WTC11 (cell line): ENCODE results near the gene VASN. TPM values are rescaled to one million over a fixed set of nuclear protein-coding genes. Genes with fewer than 3 reads are reported as not detected.

Source experiments
- ATAC-seq: fragments of 200-7000 bp; cut with Tn5 transposase; 2 replicates; pipeline ENCODE4 v1.10.0; 2021; ENCODE audit warnings: mild to moderate bottlenecking, moderate library complexity
- CTCF ChIA-PET: fragments of 300-600 bp; sonication (Branson Sonifier 250); formaldehyde crosslinking; loops from one replicate; lab custom pipeline; 2021; ENCODE audit warnings: antibody characterized with exemption; lab: Charles Lee
- POLR2A ChIA-PET: fragments of 350-600 bp; sonication (Branson Sonifier 250); formaldehyde crosslinking; loops from one replicate; lab custom pipeline; 2021; ENCODE audit warnings: antibody characterized with exemption; lab: Charles Lee
- DNase-seq: peaks from one replicate; pipeline ENCODE4 v3.0.0; 2021; ENCODE audit warnings: low spot score
- H3K27ac Mint-ChIP-seq: 2 replicates; pipeline ENCODE4 v1.8.0; 2021; ENCODE audit warnings: mixed read lengths
- H3K27me3 Mint-ChIP-seq: 2 replicates; pipeline ENCODE4 v1.8.0; 2021; ENCODE audit warnings: low read depth, mild to moderate bottlenecking, moderate library complexity, mixed read lengths
- H3K36me3 Mint-ChIP-seq: 2 replicates; pipeline ENCODE4 v1.8.0; 2021; ENCODE audit warnings: mixed read lengths
- H3K4me1 Mint-ChIP-seq: 2 replicates; pipeline ENCODE4 v1.8.0; 2022; ENCODE audit warnings: mixed read lengths
- H3K4me3 Mint-ChIP-seq: 2 replicates; pipeline ENCODE4 v1.8.0; 2021; ENCODE audit warnings: mild to moderate bottlenecking, moderate library complexity, mixed read lengths
- H3K9me3 Mint-ChIP-seq: 2 replicates; pipeline ENCODE4 v1.8.0; 2021; ENCODE audit warnings: mixed read lengths
- ELF4 ChIP-seq: sonication (generic); formaldehyde crosslinking; IDR thresholded peaks from 2 replicates; pipeline ENCODE4 v1.8.1; 2022; ENCODE audit warnings: low read depth, mild to moderate bottlenecking, moderate library complexity, missing genetic modification reagents
- ETV6 ChIP-seq: sonication (generic); formaldehyde crosslinking; IDR thresholded peaks from 2 replicates; pipeline ENCODE4 v1.8.1; 2022; ENCODE audit warnings: mild to moderate bottlenecking, missing genetic modification reagents
- GABPB1 ChIP-seq: sonication (generic); formaldehyde crosslinking; IDR thresholded peaks from 2 replicates; pipeline ENCODE4 v1.8.1; 2023; ENCODE audit warnings: mild to moderate bottlenecking, missing genetic modification reagents
- MYBL2 ChIP-seq: sonication (generic); formaldehyde crosslinking; IDR thresholded peaks from 2 replicates; pipeline ENCODE4 v1.8.1; 2023; ENCODE audit warnings: mild to moderate bottlenecking, moderate library complexity, missing genetic modification reagents
- SMAD4 ChIP-seq: sonication (generic); formaldehyde crosslinking; IDR thresholded peaks from 2 replicates; pipeline ENCODE4 v1.8.0; 2022; ENCODE audit warnings: mild to moderate bottlenecking, missing genetic modification reagents
- ZBTB21 ChIP-seq: sonication (generic); formaldehyde crosslinking; IDR thresholded peaks from 2 replicates; pipeline ENCODE4 v1.8.1; 2023; ENCODE audit warnings: mild to moderate bottlenecking, missing genetic modification reagents, borderline replicate concordance
- ZNF138 ChIP-seq: sonication (generic); formaldehyde crosslinking; conservative IDR thresholded peaks from 2 replicates; pipeline ENCODE4 v1.8.1; 2022; ENCODE audit warnings: mild to moderate bottlenecking, moderate library complexity, missing genetic modification reagents
- ZNF423 ChIP-seq: fragments of 250-450 bp; sonication (Bioruptor Pico); IDR thresholded peaks from 2 replicates; pipeline ENCODE4 v2.1.2; 2022; ENCODE audit warnings: mild to moderate bottlenecking, moderate library complexity
- total RNA-seq: library from RNA; stranded (reverse); gene quantifications from 3 replicates; pipeline ENCODE4 v1.2.3, GENCODE V29; 2021
- TF ChIP-seq, protein P1 (sequence below): fragments of 250-450 bp; sonication (Bioruptor Pico); IDR thresholded peaks from 2 replicates; pipeline ENCODE4 v1.9.0; 2021; ENCODE audit warnings: moderate library complexity, mild to moderate bottlenecking, inconsistent platforms, borderline replicate concordance
- TF ChIP-seq, protein P2 (sequence below): sonication (generic); formaldehyde crosslinking; IDR thresholded peaks from 2 replicates; pipeline ENCODE4 v1.8.0; 2022; ENCODE audit warnings: mild to moderate bottlenecking, missing genetic modification reagents
- TF ChIP-seq, protein P3 (sequence below): sonication (generic); formaldehyde crosslinking; IDR thresholded peaks from 2 replicates; pipeline ENCODE4 v1.8.1; 2023; ENCODE audit warnings: mild to moderate bottlenecking, missing genetic modification reagents
- TF ChIP-seq, protein P4 (sequence below): sonication (generic); formaldehyde crosslinking; conservative IDR thresholded peaks from 2 replicates; pipeline ENCODE4 v1.8.1; 2022; ENCODE audit warnings: mild to moderate bottlenecking, missing genetic modification reagents
- TF ChIP-seq, protein P5 (sequence below): fragments of 200-600 bp; IDR thresholded peaks from 2 replicates; pipeline ENCODE4 v1.8.0; 2022; ENCODE audit warnings: antibody characterized with exemption

The VASN gene
- total RNA-seq, 1 experiment from 2014 or later: 8.0 TPM

DNA sequence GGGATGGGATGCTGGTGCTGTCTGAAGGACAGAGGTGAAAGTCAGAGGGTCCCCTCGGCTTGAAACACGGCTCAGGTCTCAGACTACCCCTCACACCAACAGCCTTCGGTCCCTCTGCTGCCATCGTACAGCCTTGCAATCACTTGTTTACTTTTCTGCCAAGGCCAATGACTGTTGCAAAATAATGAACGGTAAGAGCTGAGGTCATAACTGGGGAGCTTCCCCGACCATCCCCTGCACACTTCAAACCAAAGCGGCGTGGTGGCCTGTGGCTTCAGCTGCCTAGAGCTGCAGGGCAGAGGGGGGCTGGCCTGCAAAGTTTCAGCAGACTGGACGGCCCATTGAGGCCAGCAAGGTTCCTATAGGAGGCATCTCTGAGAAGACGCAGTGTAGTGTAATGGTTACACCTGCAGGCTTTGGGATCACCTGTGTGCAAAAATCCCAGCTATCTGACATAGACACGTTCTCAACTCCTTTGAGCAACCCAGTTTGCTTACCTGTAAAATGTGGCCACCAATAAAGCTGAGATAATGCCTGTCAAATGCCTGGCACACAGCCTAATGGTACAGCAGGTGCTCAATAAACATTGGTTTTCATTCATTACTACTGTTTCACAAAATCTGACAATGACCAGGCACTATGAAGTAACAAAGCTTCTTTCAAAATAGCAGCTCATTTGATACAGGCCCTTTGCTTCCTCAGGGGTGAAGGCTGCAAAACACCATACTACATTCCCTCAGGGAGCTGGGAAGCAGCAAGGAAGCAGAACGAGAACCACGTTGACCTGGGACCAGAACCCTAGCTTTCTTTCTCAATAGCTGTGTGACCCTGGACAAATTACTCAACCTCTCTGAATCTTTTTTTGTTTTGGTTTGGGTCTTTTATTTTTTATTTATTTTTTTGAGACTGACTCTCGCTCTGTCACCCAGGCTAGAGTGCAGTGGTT, 25.5 kb upstream of the VASN start:
- CTCF ChIA-PET: interaction anchor here (0.9 to 2.3 kb wide), 7 partner anchors 13 to 92 kb away, joined by 3 to 7 read pairs (median 5); no protein-coding TSS in a partner anchor
- DNase-seq (no peak), ATAC-seq (no peak)
- no peaks in the 10 kb centered on the region for H3K4me1 Mint-ChIP-seq
- H3K4me3 Mint-ChIP-seq: no peak overlapping the region
- H3K27me3 Mint-ChIP-seq: no peaks in the 10 kb centered on the region; the same call in 1 of the 2 replicates
- POLR2A ChIA-PET: interaction anchor here (0.8 to 1.0 kb wide), 2 partner anchors 15 to 30 kb away, joined by 3 to 4 read pairs; partner anchors contain the start of gene GLIS2
- no peak overlapping the region for H3K27ac Mint-ChIP-seq
- H3K9me3 Mint-ChIP-seq: peaks cover 9% of the 10 kb centered on the region
- peaks cover 27% of the 10 kb centered on the region for H3K36me3 Mint-ChIP-seq
- TF ChIP-seq GABPB1 (CRISPR knock-in tag): peak; percentile 85
- TF ChIP-seq, protein P1, sequence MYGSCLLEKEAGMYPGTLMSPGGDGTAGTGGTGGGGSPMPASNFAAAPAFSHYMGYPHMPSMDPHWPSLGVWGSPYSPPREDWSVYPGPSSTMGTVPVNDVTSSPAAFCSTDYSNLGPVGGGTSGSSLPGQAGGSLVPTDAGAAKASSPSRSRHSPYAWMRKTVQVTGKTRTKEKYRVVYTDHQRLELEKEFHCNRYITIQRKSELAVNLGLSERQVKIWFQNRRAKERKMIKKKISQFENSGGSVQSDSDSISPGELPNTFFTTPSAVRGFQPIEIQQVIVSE (CRISPR knock-in tag): no peak
- TF ChIP-seq, all 79 proteins: peak for 1

DNA sequence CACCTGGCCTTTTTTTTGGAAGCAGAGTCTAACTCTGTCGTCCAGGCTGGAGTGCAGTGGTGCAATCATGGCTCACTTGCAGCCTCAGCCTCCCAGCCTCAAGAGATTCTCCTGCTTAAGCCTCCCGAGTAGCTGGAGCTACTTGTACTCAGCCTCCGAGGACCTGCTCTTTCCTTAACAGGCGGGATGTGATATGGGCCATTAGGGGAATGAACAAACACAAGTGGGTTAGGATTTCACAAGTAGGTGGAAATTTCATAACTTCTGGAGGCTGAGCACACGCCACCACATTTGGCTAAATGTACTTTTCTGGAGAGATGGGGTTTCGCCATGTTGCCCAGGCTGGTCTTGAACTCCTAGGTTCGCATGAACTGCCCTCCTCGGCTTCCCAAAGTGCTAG, 24.6 kb upstream of the VASN start:
- Mint-ChIP-seq H3K4me3 (no peak overlapping the region), H3K9me3 (peaks cover 9% of the 10 kb centered on the region), H3K27ac (no peak overlapping the region), H3K4me1 (peaks cover 6% of the 10 kb centered on the region), H3K27me3 (peaks cover 3% of the 10 kb centered on the region; the same call in 1 of the 2 replicates), H3K36me3 (peaks cover 27% of the 10 kb centered on the region)
- ATAC-seq: no peak
- DNase-seq: no peak
- no peak for TF ChIP-seq SMAD4 (CRISPR knock-in tag)
- TF ChIP-seq ZBTB21 (CRISPR knock-in tag): no peak
- no peak for TF ChIP-seq ZNF423 (CRISPR knock-in tag)
- TF ChIP-seq ELF4 (CRISPR knock-in tag): no peak
- no peak for TF ChIP-seq ZNF138 (CRISPR knock-in tag)
- TF ChIP-seq, protein P2, sequence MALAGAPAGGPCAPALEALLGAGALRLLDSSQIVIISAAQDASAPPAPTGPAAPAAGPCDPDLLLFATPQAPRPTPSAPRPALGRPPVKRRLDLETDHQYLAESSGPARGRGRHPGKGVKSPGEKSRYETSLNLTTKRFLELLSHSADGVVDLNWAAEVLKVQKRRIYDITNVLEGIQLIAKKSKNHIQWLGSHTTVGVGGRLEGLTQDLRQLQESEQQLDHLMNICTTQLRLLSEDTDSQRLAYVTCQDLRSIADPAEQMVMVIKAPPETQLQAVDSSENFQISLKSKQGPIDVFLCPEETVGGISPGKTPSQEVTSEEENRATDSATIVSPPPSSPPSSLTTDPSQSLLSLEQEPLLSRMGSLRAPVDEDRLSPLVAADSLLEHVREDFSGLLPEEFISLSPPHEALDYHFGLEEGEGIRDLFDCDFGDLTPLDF (CRISPR knock-in tag): no peak
- no peak for TF ChIP-seq ETV6 (CRISPR knock-in tag)
- TF ChIP-seq MYBL2: no peak
- TF ChIP-seq, protein P3, sequence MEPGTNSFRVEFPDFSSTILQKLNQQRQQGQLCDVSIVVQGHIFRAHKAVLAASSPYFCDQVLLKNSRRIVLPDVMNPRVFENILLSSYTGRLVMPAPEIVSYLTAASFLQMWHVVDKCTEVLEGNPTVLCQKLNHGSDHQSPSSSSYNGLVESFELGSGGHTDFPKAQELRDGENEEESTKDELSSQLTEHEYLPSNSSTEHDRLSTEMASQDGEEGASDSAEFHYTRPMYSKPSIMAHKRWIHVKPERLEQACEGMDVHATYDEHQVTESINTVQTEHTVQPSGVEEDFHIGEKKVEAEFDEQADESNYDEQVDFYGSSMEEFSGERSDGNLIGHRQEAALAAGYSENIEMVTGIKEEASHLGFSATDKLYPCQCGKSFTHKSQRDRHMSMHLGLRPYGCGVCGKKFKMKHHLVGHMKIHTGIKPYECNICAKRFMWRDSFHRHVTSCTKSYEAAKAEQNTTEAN (CRISPR knock-in tag): no peak
- TF ChIP-seq, protein P4, sequence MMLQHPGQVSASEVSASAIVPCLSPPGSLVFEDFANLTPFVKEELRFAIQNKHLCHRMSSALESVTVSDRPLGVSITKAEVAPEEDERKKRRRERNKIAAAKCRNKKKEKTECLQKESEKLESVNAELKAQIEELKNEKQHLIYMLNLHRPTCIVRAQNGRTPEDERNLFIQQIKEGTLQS (CRISPR knock-in tag): no peak
- TF ChIP-seq, protein P5, sequence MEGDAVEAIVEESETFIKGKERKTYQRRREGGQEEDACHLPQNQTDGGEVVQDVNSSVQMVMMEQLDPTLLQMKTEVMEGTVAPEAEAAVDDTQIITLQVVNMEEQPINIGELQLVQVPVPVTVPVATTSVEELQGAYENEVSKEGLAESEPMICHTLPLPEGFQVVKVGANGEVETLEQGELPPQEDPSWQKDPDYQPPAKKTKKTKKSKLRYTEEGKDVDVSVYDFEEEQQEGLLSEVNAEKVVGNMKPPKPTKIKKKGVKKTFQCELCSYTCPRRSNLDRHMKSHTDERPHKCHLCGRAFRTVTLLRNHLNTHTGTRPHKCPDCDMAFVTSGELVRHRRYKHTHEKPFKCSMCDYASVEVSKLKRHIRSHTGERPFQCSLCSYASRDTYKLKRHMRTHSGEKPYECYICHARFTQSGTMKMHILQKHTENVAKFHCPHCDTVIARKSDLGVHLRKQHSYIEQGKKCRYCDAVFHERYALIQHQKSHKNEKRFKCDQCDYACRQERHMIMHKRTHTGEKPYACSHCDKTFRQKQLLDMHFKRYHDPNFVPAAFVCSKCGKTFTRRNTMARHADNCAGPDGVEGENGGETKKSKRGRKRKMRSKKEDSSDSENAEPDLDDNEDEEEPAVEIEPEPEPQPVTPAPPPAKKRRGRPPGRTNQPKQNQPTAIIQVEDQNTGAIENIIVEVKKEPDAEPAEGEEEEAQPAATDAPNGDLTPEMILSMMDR: no peak
- POLR2A ChIA-PET: interaction anchor here (1.0 kb wide), 1 partner anchor 31 kb away, joined by 4 read pairs; the partner anchor contains the start of gene GLIS2
- CTCF ChIA-PET: interaction anchor here (0.9 to 5.7 kb wide), 6 partner anchors 12 to 93 kb away, joined by 3 to 102 read pairs (median 6); no protein-coding TSS in a partner anchor
